Measurements from ENCODE around the gene C3orf52.

The C3orf52 gene

GRCh38 chr3:112086875-112087524 is 811 bp downstream of the C3orf52 start:
- DNase-seq: no peak

GRCh38 chr3:112087746-112088145 is 1.6 kb downstream of the C3orf52 start:
- DNase-seq: no peak

GRCh38 chr3:112088944-112089343 is 2.8 kb downstream of the C3orf52 start:
- no peak for DNase-seq

- no peak for DNase-seq
These were observed 4.0 kb downstream of the C3orf52 start for GRCh38 chr3:112089956-112090886.

DNA sequence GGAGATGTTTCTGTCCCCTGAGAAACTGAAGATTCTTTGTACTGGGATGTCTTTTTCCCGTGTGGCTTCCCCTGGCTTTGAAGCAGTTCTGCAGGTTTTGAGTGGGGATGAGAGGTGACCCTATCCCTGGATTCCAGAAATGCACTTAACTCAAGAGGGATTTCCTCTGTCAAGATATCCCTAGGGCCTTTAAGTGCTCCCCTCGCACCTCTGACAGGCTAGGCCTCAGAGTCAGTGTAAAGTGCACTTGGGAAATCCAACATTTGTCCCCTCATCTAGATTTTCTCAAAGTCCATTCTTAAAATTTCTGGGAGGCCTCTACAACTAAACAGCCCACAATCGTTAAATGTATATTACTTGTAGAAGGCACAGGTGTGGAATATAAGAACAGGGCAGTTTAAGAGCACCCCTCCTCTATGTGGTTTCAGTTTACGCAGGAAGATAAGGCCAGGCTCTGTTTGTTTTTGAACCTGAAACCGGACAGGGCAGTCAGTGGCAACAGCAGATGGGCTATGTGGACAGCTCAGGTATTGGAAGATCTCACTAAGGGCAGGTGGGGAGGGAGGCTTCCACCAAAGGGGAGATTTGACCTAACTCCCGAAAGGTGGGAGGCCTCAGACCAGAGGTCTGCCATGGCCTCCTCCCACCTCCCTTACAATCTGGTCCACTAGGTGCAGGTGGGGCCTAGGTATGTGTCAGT is 4.8 kb downstream of the C3orf52 start:
- DNase-seq: no peak

DNA sequence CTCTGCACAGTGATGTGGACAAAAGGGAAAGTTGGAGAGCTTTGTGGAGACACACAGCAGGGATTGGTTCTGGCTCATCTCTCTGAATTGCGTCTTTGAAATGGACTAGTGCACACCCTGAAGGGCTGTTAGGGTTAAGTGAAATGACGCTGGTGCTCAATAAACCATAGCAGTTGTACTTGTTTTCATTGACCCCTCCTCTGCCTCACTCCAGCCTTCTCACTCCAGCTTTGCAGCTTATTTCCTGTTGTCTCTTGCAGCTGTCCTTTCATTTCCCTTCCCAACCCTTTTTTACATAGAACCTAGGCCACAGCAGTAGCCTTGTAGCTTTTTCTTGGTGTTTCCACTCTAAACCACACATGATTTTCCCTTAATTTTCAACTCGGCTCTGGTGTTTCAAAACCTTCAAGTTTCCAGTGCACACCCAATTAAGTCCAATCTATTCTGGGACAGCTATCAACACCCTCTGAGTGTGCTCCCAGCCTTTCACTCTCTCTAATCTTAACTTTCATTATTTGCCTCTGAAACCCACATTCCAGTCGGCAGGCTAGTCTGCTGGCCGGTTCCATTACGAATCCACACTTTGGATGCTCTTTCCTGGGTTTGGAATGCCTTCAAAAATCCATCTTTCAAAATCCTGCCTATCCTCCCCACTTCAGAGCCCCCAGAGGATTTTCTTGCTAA is 6.4 kb downstream of the C3orf52 start:
- DNase-seq: no peak

GRCh38 chr3:112093180-112093522 is 7.0 kb downstream of the C3orf52 start:
- DNase-seq: no peak

DNA sequence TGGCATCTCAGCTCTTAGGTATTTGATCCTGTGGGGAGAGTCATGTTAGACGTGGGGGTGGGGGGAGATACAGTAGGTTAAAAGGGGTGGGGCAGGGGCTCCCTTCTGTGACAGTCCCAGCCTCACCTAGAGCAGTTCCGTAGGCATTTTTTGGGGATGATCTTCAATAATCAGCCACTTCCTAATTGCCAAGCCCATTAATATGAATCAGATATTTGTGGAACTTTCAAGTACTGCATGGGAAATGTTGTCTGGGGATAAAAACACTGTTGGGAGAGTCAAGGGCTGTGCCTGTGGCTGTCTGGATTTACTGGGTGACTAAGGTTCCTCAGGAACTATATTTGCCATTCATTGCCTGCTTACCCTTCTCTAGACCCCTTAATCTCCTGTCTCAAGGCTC is 9.5 kb downstream of the C3orf52 start:
- DNase-seq: no peak

DNA sequence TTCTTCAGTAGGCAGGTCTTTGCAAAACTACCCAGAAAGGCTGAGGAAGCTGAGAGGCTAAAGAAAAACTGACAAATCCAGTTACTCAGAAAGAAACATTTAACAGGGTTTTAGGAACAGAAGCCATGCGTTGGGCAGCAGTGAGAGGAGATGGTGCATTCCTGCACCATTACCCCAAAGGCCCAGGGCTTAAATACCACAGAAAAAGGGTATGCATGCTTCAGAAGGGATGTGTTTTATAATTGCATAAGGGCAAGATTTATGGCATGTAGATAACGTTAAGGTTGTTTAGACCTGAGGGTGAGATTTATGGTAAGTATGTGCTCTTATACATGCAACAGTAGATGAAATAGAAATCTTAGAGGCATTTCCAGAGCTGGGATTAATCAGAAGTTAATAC is 10.0 kb downstream of the C3orf52 start:
- no peak for DNase-seq

GRCh38 chr3:112097378-112097777 is 11.2 kb downstream of the C3orf52 start:
- no peak for DNase-seq

DNA sequence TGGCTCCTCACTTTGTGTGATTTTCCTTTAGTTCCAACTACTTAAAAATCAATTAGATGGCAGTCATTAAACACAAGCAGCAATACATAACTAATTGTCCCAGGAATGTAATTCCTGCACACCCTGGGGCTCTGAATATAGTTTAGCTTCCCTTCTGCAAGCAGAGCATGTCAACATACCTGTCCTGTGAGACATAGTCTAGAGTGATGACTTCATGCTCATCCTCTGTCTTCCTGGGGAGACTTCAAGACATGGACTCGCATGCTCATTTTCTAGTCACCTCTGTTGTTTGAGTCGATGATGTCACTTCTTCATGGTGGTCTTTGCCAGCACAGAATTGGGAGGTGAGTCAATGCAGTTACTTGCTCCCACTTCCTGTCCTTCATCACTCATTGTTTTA is 15.7 kb downstream of the C3orf52 start:
- DNase-seq: no peak

- DNase-seq: no peak
These were observed 18.6 kb downstream of the C3orf52 start for GRCh38 chr3:112104774-112105173.

GRCh38 chr3:112109322-112109721 is 23.1 kb downstream of the C3orf52 start:
- no peak for DNase-seq

DNA sequence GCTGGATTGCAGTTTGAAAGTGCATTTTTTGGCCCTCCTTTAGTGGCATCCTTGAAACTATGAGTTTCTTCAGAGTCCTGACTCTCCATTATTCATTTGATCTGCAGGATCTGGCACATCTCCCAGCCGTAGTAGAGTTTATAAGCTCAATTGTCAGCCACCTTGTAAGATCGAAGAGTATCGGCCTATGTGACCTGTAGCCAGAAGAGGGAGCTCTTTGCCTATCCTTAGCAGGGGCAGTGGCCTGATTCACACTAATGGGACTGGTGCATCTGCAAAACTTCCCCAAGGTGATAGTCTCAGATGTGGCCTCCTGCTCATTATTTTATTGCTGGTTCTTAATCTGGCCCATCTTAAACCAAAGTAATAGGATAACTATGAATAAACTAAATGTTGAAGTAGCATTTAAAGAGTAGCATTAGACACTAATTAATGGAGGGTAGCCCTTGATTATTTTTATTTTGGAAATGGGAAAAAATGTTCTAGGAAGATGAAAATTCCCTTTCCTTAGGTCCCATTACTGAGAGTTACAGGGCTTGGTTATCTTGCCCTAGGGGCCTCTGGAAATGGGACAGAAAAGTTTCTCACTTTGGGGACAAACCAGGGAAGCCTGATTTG is 25.7 kb downstream of the C3orf52 start:
- DNase-seq: peak; percentile 37

DNA sequence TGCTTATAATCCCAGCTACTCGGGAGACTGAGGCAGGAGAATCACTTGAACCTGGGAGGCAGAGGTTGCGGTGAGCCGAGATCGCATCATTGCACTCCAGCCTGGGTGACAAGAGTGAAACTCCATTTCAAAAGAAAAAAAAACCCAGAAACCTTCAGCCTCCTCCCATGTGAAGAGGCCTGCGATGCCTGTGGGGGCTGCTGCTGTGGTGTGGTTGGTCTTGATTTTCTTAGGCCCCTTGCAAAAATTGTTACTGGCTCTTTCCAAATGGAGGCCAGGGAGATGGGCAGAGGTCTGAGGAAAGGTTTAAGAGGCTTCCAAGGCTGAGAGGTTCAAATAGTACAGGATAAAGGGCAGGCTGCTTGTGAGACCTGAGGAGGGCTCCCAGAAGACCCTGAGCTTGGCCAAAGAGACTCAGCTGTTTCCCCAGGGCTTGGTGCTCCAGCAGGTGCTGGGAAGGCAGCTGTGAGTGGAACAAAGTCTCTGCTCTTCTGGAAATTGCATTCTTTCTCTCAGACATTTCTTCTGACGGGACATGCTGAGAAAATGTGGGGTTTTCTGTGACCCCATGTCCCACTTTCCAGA is 28.5 kb downstream of the C3orf52 start:
- no peak for DNase-seq

- DNase-seq: no peak
These were observed 29.1 kb downstream of the C3orf52 start for GRCh38 chr3:112115161-112115739.

DNA sequence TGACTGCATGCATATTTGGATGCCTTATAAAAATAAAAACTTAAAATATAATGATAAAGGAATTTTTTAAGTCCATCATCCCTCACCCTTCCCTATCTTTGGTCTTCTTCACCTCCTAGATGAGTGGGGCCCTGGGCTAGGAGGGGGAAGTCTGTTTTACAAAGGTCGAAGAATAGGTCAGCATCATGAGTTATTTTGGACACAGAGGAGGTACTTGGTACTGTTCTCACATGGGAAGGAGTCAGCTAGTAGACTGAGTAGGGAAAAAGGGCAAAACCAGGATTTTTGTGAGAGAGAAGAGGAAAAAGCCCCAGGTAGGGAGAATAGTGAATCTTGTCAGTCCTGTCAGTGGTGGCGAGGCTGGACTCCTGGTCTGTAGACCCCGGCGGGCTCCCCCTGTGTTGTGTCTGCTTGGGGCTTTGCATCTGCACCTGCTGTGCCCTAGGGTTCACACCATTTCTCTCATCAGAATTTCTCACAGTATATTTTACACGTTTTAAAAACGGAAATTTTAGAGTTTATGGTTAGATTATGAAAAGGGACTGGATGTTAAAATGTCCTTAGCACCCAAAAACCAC is 29.7 kb downstream of the C3orf52 start:
- DNase-seq: no peak

GRCh38 chr3:112116748-112117186 is 30.6 kb downstream of the C3orf52 start:
- DNase-seq: no peak

- DNase-seq: no peak
These were observed 31.2 kb downstream of the C3orf52 start for GRCh38 chr3:112117415-112117814.

DNA sequence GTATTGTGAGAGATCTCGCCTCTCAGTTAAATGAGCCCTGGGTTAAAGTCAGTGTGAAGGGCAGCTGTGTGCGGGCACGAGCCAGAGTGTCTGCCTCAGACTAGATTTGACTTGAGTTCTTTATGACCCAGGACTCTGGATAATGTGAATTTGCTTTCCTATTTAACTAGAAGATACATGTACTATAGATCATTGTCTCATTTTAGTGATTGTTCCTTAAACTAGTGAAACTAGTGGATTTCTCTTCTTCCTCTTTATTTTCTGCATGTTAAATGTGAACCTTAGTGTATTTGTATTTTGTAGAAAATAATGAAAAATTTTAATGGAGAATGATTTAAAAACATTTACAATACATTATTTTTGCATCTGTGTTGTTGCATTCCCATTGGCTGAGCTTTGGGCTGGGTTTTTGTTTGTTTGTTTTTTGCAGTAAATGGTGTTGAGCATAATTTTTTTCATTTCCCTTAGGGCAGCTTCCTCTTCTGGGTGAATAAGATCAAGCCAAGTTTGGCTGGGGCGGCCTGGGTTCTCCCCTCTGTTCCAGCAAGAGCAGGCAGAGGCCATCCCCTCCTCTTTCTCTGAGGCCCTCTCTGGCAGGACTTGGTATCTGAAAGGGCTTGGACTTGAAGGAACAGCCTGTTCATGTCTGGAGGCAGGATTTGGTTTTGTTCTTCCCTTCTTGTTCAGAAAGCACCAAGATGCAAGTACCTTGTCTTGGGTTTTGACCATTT is 31.8 kb downstream of the C3orf52 start:
- DNase-seq: no peak

Measured in stimulated activated CD4-positive, alpha-beta T cell treated with anti-CD3 and anti-CD28 coated beads, Interleukin-4, amount 100 ng/mL, for 1 hour (primary cell).